SK-N-SH treated with all-trans-retinoic acid at 6 μM for 48 hours (cell line): ENCODE results near the gene OR4E2.

Experiments
- ARNTL ChIP-seq: fragments of 450-650 bp; formaldehyde crosslinking; IDR thresholded peaks from 2 replicates; pipeline ENCODE4 v1.5.0; 2020; ENCODE audit warnings: low read depth, mild to moderate bottlenecking, moderate library complexity, borderline replicate concordance
- CSDC2 ChIP-seq: fragments of 250-450 bp; sonication (Bioruptor Pico); IDR thresholded peaks from 2 replicates; pipeline ENCODE4 v1.5.0; 2020; ENCODE audit warnings: mild to moderate bottlenecking, moderate library complexity
- CSRNP3 ChIP-seq: fragments of 250-450 bp; sonication (Bioruptor Pico); IDR thresholded peaks from 2 replicates; pipeline ENCODE4 v1.5.1; 2021; ENCODE audit warnings: mild to moderate bottlenecking, moderate library complexity
- GLIS3 ChIP-seq: fragments of 250-450 bp; sonication (Bioruptor Pico); IDR thresholded peaks from 2 replicates; pipeline ENCODE4 v1.5.0; 2020; ENCODE audit warnings: mild to moderate bottlenecking, moderate library complexity
- ISL1 ChIP-seq: fragments of 250-450 bp; sonication (Bioruptor Pico); IDR thresholded peaks from 2 replicates; pipeline ENCODE4 v2.1.2; 2022; ENCODE audit warnings: mild to moderate bottlenecking, moderate library complexity
- OSR1 ChIP-seq: fragments of 250-450 bp; sonication (Bioruptor Pico); IDR thresholded peaks from 2 replicates; pipeline ENCODE4 v1.8.0; 2022; ENCODE audit warnings: moderate library complexity, mild to moderate bottlenecking, inconsistent platforms
- PATZ1 ChIP-seq: fragments of 250-450 bp; sonication (Bioruptor Pico); IDR thresholded peaks from 2 replicates; pipeline ENCODE4 v1.8.0; 2020; ENCODE audit warnings: mild to moderate bottlenecking, moderate library complexity, borderline replicate concordance
- SNAI2 ChIP-seq: fragments of 250-450 bp; sonication (Bioruptor Pico); IDR thresholded peaks from 2 replicates; pipeline ENCODE4 v1.5.0; 2020; ENCODE audit warnings: mild to moderate bottlenecking, moderate library complexity
- TOX ChIP-seq: fragments of 250-450 bp; sonication (Bioruptor Pico); IDR thresholded peaks from 2 replicates; pipeline ENCODE4 v1.8.0; 2021; ENCODE audit warnings: mild to moderate bottlenecking, moderate library complexity, borderline replicate concordance
- ZFP30 ChIP-seq: fragments of 450-650 bp; formaldehyde crosslinking; IDR thresholded peaks from 2 replicates; pipeline ENCODE4 v1.5.0; 2022; ENCODE audit warnings: mild to moderate bottlenecking, moderate library complexity

GRCh38 chr14:21711360-21711961, 57.8 kb downstream of the OR4E2 start:
- TF ChIP-seq ARNTL (no peak), GLIS3 (no peak), OSR1 (CRISPR knock-in tag) (no peak), PATZ1 (no peak), SNAI2 (CRISPR knock-in tag) (no peak), TOX (CRISPR knock-in tag) (no peak), CSDC2 (CRISPR knock-in tag) (no peak), ZFP30 (CRISPR knock-in tag) (no peak), CSRNP3 (CRISPR knock-in tag) (no peak), ISL1 (CRISPR knock-in tag) (no peak)
